NCI-H146 treated with DMSO at 0.1 percent for 48 hours (cell line): ENCODE data around the gene EFNA5.

Experiments used
- DNase-seq: peaks from one replicate; lab custom pipeline; 2025; ENCODE audit not compliant: unreplicated experiment; lab: John Stamatoyannopoulos, UW

The EFNA5 gene

DNA sequence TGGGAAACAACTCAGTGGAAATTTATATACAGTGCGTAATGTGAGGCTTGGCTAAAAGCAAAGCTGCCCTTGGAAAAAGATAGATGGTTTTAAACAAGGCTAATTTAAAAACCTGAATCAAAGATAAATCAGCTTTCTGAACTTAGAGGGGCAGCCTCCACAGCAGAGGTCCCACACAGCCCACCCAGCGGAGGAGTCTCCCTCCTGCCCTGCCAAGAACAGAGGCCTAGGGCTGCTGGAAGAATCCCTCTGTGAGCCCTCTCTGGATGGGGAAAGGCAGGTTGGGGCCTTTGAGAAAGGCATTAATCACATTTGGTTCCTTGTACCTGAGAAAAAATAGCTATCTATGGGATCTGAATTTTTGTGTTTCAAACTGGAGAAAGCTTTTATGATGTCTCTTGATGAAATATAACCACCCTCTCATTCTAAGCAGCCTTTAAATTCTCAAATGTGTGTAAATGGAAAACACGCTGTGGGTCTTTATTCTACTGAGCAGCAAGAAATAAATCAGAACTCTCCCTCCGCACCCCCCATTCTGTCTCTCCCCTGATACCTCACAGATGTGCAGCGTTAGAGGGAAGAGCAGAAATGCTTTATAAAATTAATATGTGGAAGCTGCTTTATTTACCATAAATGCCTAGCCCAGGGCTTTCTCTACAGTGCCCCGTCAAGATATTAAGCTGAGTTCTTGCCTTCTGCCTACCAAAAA is 329.2 kb downstream of the EFNA5 start:
- no peak for DNase-seq

DNA sequence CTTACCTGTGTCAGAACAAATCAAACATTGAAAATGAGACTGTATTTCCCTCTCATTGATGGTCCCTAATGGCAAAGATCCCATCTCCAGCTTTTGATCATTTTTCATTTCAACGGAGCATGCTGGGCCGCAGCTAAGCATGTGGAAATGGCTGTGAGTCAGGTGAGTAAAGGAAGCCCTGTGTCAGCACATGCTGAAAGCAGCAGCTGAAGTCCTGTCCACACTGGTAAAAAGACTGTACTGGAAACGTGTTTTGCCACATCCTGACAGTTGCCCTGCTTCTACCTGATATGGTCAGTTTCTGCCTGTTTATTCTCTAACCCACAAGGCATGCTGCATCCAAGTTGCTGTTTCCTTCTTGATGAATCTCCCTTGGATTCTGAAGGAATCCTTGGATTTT is 330.1 kb downstream of the EFNA5 start:
- no peak for DNase-seq

DNA sequence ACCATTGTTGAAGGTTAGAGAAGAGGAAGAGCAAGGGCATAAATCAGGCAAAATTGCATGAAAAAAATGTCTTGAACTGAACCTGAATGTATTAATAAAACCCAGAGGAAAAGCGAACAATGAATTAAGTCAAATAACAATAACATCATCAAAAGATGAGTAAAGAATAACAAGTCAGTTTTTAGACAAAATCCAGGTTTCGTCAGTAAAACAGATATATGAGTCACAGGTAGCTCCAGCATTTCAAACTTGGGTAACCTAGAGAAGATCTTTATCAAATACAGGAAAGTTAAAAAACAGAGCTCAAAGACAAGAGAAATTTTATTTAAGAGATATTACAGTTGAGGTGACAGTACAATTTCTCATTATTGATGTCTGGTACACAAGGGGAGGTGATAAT is 332.4 kb downstream of the EFNA5 start:
- DNase-seq, result no peak

DNA sequence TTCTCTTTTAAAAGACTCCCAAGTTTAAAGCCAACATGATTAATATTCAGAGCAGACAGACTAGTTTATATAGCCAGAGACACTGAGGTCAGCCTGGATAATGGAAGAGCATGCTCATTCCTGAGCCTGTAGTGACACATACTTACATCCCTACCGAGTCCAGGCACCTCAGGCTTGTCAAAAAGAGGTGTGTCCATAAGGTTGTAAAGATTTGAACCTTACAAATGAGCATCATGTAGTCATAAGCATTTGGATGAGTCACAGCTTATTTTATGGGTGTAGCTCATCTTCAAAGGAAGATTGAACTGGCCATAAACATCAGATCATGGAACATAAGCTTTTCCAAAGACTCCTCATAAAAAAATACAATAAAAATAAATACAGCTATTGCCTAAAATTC is 333.5 kb downstream of the EFNA5 start:
- DNase-seq, result no peak

DNA sequence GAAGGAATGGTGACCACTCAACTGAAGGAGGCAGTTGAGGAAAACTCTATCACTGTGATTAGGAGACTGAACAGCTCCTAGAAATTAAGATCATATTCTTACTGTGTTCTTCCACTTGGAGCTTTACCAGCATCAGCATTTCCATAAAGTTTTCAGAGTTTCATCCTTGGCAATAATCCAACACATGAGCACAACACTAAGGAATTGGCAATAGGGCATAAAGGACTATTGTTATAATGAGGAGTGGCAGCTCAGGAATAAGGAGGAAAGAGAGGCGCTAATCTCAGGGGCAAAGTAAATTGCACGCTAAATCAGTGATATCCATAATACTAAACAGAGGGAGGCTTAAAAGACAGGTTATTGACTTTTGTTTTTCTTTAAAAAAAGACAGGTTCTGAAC is 338.9 kb downstream of the EFNA5 start:
- no peak for DNase-seq

DNA sequence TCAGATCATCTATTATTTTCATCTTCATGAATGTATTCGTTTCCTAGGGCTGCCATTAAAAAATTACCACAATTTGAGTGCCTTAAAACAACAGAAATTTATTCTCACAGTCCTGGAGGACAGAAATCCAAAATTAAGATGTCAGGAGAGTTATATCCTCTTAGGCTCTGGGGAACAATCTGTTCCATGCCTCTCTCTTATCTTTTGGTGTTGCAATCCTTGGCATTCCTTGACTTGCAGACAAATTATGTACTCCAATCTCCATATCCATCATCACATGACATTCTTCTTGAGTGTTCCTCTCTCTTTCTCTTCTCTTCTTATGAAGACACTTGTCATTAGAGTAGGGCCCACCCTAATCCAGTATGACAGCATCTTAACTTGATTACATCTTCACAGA is 339.4 kb downstream of the EFNA5 start:
- no peak for DNase-seq

DNA sequence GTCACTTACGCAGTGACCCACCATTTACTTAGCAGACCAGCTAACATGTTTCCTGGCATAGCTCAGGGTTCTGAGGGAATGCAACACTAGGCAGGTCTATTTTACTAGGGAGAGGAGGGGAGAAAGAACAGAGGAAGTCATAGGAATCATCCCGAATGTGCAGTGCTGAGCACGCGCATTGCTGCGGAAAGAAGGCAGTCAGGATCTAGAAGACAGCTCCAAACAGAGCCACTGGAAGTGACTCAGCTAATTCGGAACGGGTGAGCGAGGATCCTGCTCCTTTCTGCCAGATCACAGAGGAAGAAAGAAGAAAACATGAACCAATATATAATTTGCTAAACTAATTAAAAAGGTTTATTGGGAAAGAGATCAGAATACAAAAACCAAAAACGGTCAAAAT is 339.8 kb downstream of the EFNA5 start:
- DNase-seq, result no peak

DNA sequence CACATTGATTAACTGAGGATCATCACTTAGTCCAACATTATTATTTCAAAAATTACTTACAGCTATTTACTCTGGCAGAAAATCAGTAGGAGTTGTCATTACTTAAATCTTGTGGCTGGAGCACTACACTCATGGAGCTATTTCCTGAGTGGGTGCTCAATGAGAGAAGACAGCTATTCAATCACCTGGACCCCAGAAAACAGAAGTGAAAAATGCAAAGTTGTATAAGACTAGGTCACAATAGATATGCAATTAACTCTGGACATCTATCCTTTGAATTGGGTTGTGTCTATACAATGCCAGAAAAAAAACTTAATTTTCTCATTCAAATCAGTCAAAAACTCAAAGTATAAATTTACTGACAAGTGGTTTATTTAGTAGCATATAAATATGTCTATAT is 340.9 kb downstream of the EFNA5 start:
- no peak for DNase-seq
